ENCODE data around the gene KIF19. TPM values are rescaled to one million over a fixed set of nuclear protein-coding genes. Genes with fewer than 3 reads are reported as not detected.

The KIF19 gene
- total and polyA plus RNA-seq, 2 of the 8 experiments (the other 6 are each of a cell fraction or from before 2014, with no cell fraction given) = 0.52 to 0.77 TPM

DNA sequence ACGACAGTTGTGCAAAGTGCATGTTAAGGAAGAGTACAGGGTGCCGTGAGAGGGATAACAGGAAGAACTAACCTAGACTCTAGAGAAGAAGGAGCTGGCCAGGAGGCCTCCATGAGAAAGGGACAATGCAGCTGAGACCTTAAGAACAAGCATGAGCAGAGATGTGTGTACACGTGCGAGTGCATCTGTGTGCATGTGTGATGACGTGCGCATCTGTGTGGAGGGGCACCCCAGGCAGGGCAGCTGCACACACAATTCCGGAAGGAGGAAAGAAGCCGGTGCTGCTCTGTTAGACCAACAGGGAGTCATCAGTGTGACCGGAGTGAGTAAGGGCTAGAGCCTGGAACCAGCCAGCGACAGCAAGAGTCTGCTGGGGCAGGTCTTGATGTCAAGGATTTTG, 7.6 kb upstream of the KIF19 start:
- Histone ChIP-seq H3K4me2 (ENCODE audit: insufficient read depth in 1 of 2, low read depth in 2 of 2, low read length in 2 of 2) (no peak overlapping the region), H3K56ac (replicated peaks; ENCODE audit: insufficient read length, low read depth, low read length) (no peak overlapping the region), H3K79me2 (ENCODE audit: control insufficient read depth in 1 of 2, insufficient read depth in 2 of 2, low read length in 2 of 2) (no peaks in the 10 kb centered on the region), H2AFZ (ENCODE audit: low read length) (no peak overlapping the region), H2BK120ac (replicated peaks; ENCODE audit: low read depth, low read length) (no peak overlapping the region), H2BK15ac (ENCODE audit: low read length) (no peak overlapping the region), H3K79me1 (ENCODE audit: low read depth, low read length) (no peaks in the 10 kb centered on the region), H3K4me3 (ENCODE audit: extremely low read depth in 1 of 4, insufficient read depth in 2 of 4, low read depth in 3 of 4, low read length in 4 of 4) (no peak overlapping the region), H3K27ac (ENCODE audit: low read depth, low read length) (no peak overlapping the region), H2BK5ac (ENCODE audit: low read depth, low read length) (no peak overlapping the region), H3K14ac (ENCODE audit: insufficient read length) (no peak overlapping the region), H2BK20ac (ENCODE audit: low read length) (no peak overlapping the region), H3K36me3 (ENCODE audit: control insufficient read depth in 2 of 4, insufficient read depth in 4 of 4, low read length in 3 of 4) (no peaks in the 10 kb centered on the region), H3K9ac (replicated peaks in 1 of 4; ENCODE audit: extremely low read depth in 1 of 4, low read depth in 3 of 4, low read length in 3 of 4) (no peak overlapping the region), H3K4me1 (replicated peaks in 1 of 4; ENCODE audit: control insufficient read depth in 3 of 4, insufficient read depth in 4 of 4, low read length in 3 of 4) (no peaks in the 10 kb centered on the region), H3K4ac (replicated peaks; ENCODE audit: insufficient read length, low read depth, low read length) (no peak overlapping the region), H4K5ac (ENCODE audit: insufficient read length, low read depth, low read length) (no peak overlapping the region), H3K9me3 (ENCODE audit: insufficient read depth in 2 of 2, low read depth in 1 of 2, low read length in 1 of 2) (no peaks in the 10 kb centered on the region), H3K23ac (ENCODE audit: insufficient read length) (no peak overlapping the region), H3K27me3 (replicated peaks in 1 of 4; ENCODE audit: control insufficient read depth in 3 of 4, extremely low read depth in 1 of 4, insufficient read depth in 3 of 4, low read length in 3 of 4) (no peaks in the 10 kb centered on the region; a peak in 2 of 7 replicates), H4K20me1 (replicated peaks in 1 of 2; ENCODE audit: control insufficient read depth in 1 of 2, insufficient read depth in 2 of 2, low read length in 2 of 2) (no peaks in the 10 kb centered on the region), H4K8ac (ENCODE audit: extremely low read depth, insufficient read depth, low read length) (no peak overlapping the region), H3K23me2 (ENCODE audit: low read depth, low read length) (no peaks in the 10 kb centered on the region), H2AK5ac (ENCODE audit: low read depth, low read length) (no peak overlapping the region), H4K91ac (replicated peaks; ENCODE audit: insufficient read length, low read length) (no peak overlapping the region), H2BK12ac (ENCODE audit: low read depth, low read length) (0 out of 2 replicates have a peak overlapping the region, but pooled peaks have one; percentile 17), H3K18ac (ENCODE audit: extremely low read depth, low read length) (no peak overlapping the region)
- 88% methylated on average over 10 of the region's 10 CpGs; no CpG with 5 or more reads in 1 of the 2 experiments for WGBS, 2 experiments (ENCODE audit: extremely low coverage in 1 of 2, insufficient coverage in 1 of 2, insufficient read length in 1 of 2, insufficient replicate concordance in 2 of 2, low coverage in 1 of 2, low lambda C conversion rate in 2 of 2, missing lambda C conversion rate in 1 of 2)
- FAIRE-seq = no peak
- ChIA-PET CTCF (ENCODE audit: partially characterized antibody) (interaction anchor here (1.8 to 1.9 kb wide), 2 partner anchors 16 to 34 kb away, joined by 5 read pairs; no protein-coding TSS in a partner anchor), POLR2A (ENCODE audit: partially characterized antibody) (no interaction called here)
- no peak for DNase-seq (ENCODE audit: low read depth in 1 of 2, low spot score in 2 of 2)
- TF ChIP-seq EZH2 (IDR thresholded peaks at IDR 0.05; ENCODE audit: low read depth, low read length, severe bottlenecking) = no peak
- TF ChIP-seq CHD1 (IDR thresholded peaks at IDR 0.05; ENCODE audit: low read depth, low read length) = no peak
- no peak for TF ChIP-seq SIX5 (IDR thresholded peaks at IDR 0.05; ENCODE audit: low read depth, low read length)
- TF ChIP-seq EGR1 (IDR thresholded peaks at IDR 0.05; ENCODE audit: borderline replicate concordance, low read depth, low read length) = no peak

All from H1 (cell line).